ENCODE data around the gene SETD2. TPM values are rescaled to one million over a fixed set of nuclear protein-coding genes. Genes with fewer than 3 reads are reported as not detected.
A peak's percentile ranks its signal among the peaks of the same experiment; 100 is the strongest.

SETD2 gene
- total and polyA plus RNA-seq, 9 of the 15 experiments (the other 6 are each of a cell fraction or from before 2014, with no cell fraction given): 8.2 to 44.0 (median 33.6) TPM

- no peaks in the 10 kb centered on the region for H3K9me1 ChIP-seq (ENCODE audit: control insufficient read depth, insufficient read depth, low read length)
- no peaks in the 10 kb centered on the region for H3K9me3 ChIP-seq (replicated peaks; ENCODE audit: control insufficient read depth, insufficient read depth, low read depth, low read length)
- ATAC-seq (no peak), DNase-seq (ENCODE audit: extremely low read depth in 1 of 4, low spot score in 3 of 4) (peak in 1 of 4 experiments; percentile 44), FAIRE-seq (no peak)
- in situ Hi-C loops (cut with MboI) (no loop called here), intact Hi-C loops (cut with micrococcal nuclease) (loop anchor here (1.0 to 5.0 kb wide), 3 partner anchors 7 to 48 kb away; no protein-coding TSS in a partner anchor)
- peak overlapping the region; percentile 74 for H3K4me3 ChIP-seq
- CTCF ChIA-PET (ENCODE audit: low intra/inter-chr PET ratio): no interaction called here
- no peaks in the 10 kb centered on the region for H3K27me3 ChIP-seq (ENCODE audit: control insufficient read depth in 2 of 2, insufficient read depth in 2 of 2, low read length in 2 of 2)
- peak overlapping the region; percentile 68 for H3K27ac ChIP-seq (ENCODE audit: extremely low read depth, low read depth, low read length)
- no TSS peak for BruUV-seq (replicated peaks)
- peaks cover 67% of the 10 kb centered on the region for H3K79me2 ChIP-seq (ENCODE audit: control insufficient read depth, insufficient read depth, low read length)
- H4K20me1 ChIP-seq (replicated peaks; ENCODE audit: control insufficient read depth, insufficient read depth, low read length): no peaks in the 10 kb centered on the region
- peaks cover 29 to 65% of the 10 kb centered on the region in 2 experiments for H3K4me1 ChIP-seq (replicated peaks in 1 of 2; ENCODE audit: control insufficient read depth in 2 of 2, insufficient read depth in 2 of 2, low read length in 2 of 2)
- H3K9ac ChIP-seq (ENCODE audit: insufficient read depth in 1 of 2, low read depth in 2 of 2, low read length in 2 of 2): peak overlapping the region; percentile 94 to 98
- 1% methylated on average over 30 of the region's 40 CpGs for WGBS (ENCODE audit: insufficient coverage, low coverage, missing lambda C conversion rate)
- peaks cover 3% of the 10 kb centered on the region; the same call in 1 of the 3 replicates for H3K36me3 ChIP-seq (ENCODE audit: control insufficient read depth, insufficient read depth, low read length)
- POLR2A ChIA-PET: interaction anchor here (0.6 to 4.4 kb wide), 17 partner anchors 8 to 270 kb away, joined by 3 to 35 read pairs (median 4); no protein-coding TSS in a partner anchor
- peak overlapping the region; percentile 58 for H2AFZ ChIP-seq (ENCODE audit: low read depth, low read length)
- H3K4me2 ChIP-seq (ENCODE audit: insufficient read depth, low read length): peak overlapping the region; percentile 98
- TF ChIP-seq ZC3H4 (CRISPR knock-in tag; IDR thresholded peaks at IDR 0.05; ENCODE audit: borderline replicate concordance) (peak; percentile 84; the same call in 1 of the 2 replicates), ZSCAN29 (IDR thresholded peaks at IDR 0.05) (0 out of 2 replicates have a peak, but pooled peaks have one; percentile 32), ZBTB7A (IDR thresholded peaks at IDR 0.05; ENCODE audit: borderline replicate concordance, control insufficient read depth, low read depth, low read length) (0 out of 2 replicates have a peak, but pooled peaks have one; percentile 47), POLR3A (IDR thresholded peaks at IDR 0.05; ENCODE audit: borderline replicate concordance, extremely low read depth, insufficient read depth, insufficient read length) (no peak), NR2C2 (CRISPR knock-in tag; IDR thresholded peaks at IDR 0.05) (peak; percentile 39; the same call in 1 of the 2 replicates), NR2C2 (tag; IDR thresholded peaks at IDR 0.05) (no peak), EGR1 (conservative IDR thresholded peaks at IDR 0.05) (peak; percentile 33), ZNF778 (CRISPR knock-in tag; IDR thresholded peaks at IDR 0.05) (no peak), NFIC (IDR thresholded peaks at IDR 0.05) (0 out of 2 replicates have a peak, but pooled peaks have one; percentile 10), MEF2A (IDR thresholded peaks at IDR 0.05; ENCODE audit: control insufficient read depth, low read depth, low read length) (no peak), KAT7 (CRISPR knock-in tag; IDR thresholded peaks at IDR 0.05; ENCODE audit: borderline replicate concordance) (0 out of 2 replicates have a peak, but pooled peaks have one; percentile 54), MYC (IDR thresholded peaks at IDR 0.05; ENCODE audit: low read depth, low read length) (0 out of 2 replicates have a peak, but pooled peaks have one; percentile 9), MYC (CRISPR knock-in tag; IDR thresholded peaks at IDR 0.05; ENCODE audit: borderline replicate concordance, low read depth) (no peak), SAP30 (IDR thresholded peaks at IDR 0.05; ENCODE audit: borderline replicate concordance, insufficient read depth, low read depth, low read length, poor library complexity, severe bottlenecking) (peak; percentile 60)
- TF ChIP-seq, protein P1, sequence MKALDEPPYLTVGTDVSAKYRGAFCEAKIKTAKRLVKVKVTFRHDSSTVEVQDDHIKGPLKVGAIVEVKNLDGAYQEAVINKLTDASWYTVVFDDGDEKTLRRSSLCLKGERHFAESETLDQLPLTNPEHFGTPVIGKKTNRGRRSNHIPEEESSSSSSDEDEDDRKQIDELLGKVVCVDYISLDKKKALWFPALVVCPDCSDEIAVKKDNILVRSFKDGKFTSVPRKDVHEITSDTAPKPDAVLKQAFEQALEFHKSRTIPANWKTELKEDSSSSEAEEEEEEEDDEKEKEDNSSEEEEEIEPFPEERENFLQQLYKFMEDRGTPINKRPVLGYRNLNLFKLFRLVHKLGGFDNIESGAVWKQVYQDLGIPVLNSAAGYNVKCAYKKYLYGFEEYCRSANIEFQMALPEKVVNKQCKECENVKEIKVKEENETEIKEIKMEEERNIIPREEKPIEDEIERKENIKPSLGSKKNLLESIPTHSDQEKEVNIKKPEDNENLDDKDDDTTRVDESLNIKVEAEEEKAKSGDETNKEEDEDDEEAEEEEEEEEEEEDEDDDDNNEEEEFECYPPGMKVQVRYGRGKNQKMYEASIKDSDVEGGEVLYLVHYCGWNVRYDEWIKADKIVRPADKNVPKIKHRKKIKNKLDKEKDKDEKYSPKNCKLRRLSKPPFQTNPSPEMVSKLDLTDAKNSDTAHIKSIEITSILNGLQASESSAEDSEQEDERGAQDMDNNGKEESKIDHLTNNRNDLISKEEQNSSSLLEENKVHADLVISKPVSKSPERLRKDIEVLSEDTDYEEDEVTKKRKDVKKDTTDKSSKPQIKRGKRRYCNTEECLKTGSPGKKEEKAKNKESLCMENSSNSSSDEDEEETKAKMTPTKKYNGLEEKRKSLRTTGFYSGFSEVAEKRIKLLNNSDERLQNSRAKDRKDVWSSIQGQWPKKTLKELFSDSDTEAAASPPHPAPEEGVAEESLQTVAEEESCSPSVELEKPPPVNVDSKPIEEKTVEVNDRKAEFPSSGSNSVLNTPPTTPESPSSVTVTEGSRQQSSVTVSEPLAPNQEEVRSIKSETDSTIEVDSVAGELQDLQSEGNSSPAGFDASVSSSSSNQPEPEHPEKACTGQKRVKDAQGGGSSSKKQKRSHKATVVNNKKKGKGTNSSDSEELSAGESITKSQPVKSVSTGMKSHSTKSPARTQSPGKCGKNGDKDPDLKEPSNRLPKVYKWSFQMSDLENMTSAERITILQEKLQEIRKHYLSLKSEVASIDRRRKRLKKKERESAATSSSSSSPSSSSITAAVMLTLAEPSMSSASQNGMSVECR (CRISPR knock-in tag; IDR thresholded peaks at IDR 0.05): peak; percentile 8; the same call in 1 of the 2 replicates
- TF ChIP-seq, protein P2, sequence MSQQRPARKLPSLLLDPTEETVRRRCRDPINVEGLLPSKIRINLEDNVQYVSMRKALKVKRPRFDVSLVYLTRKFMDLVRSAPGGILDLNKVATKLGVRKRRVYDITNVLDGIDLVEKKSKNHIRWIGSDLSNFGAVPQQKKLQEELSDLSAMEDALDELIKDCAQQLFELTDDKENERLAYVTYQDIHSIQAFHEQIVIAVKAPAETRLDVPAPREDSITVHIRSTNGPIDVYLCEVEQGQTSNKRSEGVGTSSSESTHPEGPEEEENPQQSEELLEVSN (IDR thresholded peaks at IDR 0.05; ENCODE audit: borderline replicate concordance in 1 of 2, extremely low read depth in 1 of 2, insufficient read depth in 1 of 2, insufficient read length in 1 of 2, low read depth in 1 of 2, low read length in 1 of 2, poor library complexity in 1 of 2, severe bottlenecking in 1 of 2): peak in 1 of 2 experiments; percentile 60
Observed at GRCh38 chr3:46979958-46980497, 183.9 kb downstream of the SETD2 start.
